ENCODE measurements around the gene RTP3.

GRCh38 chr3:46462511-46462910, 35.3 kb upstream of the RTP3 start:
- TF ChIP-seq CTCF (IDR thresholded peaks at IDR 0.05) (no peak), POLR2A (IDR thresholded peaks at IDR 0.05) (no peak)

Measured in adrenal gland (tissue), 5 donors.